Trophoblast cell (in vitro differentiated cells and primary cell): ENCODE data around the gene PTTG2.
A peak's percentile ranks its signal among the peaks of the same experiment; 100 is the strongest.

Experiments
- DNase-seq, 2 donors: peaks; one replicate each; pipeline ENCODE4 v3.0.0-alpha.2; 2016
- H2AFZ ChIP-seq: 2 replicates; pipeline ENCODE4 v1.6.1; 2013; ENCODE audit warnings: low read length, moderate library complexity, mild to moderate bottlenecking; ENCODE audit not compliant: insufficient read depth, poor library complexity
- H2AK5ac ChIP-seq: 2 replicates; pipeline ENCODE4 v1.6.1; 2013; ENCODE audit warnings: mild to moderate bottlenecking, low read length
- H2BK120ac ChIP-seq: 2 replicates; pipeline ENCODE4 v1.6.1; 2013; ENCODE audit warnings: low read length, mild to moderate bottlenecking, moderate library complexity; ENCODE audit not compliant: insufficient read depth, poor library complexity
- H2BK12ac ChIP-seq: 2 replicates; pipeline ENCODE4 v1.6.1; 2013; ENCODE audit warnings: mild to moderate bottlenecking, low read length, moderate library complexity
- H2BK5ac ChIP-seq: 2 replicates; pipeline ENCODE4 v1.6.1; 2013; ENCODE audit warnings: low read length, low read depth, moderate library complexity, mild to moderate bottlenecking; ENCODE audit not compliant: poor library complexity
- H3K14ac ChIP-seq: 2 replicates; pipeline ENCODE4 v1.6.1; 2013; ENCODE audit warnings: mild to moderate bottlenecking, low read length
- H3K18ac ChIP-seq: 2 replicates; pipeline ENCODE4 v1.6.1; 2013; ENCODE audit warnings: mild to moderate bottlenecking, low read length
- H3K23ac ChIP-seq: 2 replicates; pipeline ENCODE4 v1.6.1; 2013; ENCODE audit warnings: low read length
- H3K27ac ChIP-seq: 2 replicates; pipeline ENCODE4 v1.5.1; 2013; ENCODE audit warnings: low read depth, mild to moderate bottlenecking, inconsistent platforms, low read length, moderate library complexity
- H3K27me3 ChIP-seq: 2 replicates; pipeline ENCODE4 v1.6.1; 2013; ENCODE audit warnings: inconsistent platforms, mild to moderate bottlenecking, low read length, moderate library complexity; ENCODE audit not compliant: insufficient read depth
- H3K36me3 ChIP-seq, 2 experiments: 1 replicate in 1 of 2; 2 replicates in 1 of 2; pipeline ENCODE4 v1.6.1; 2013; ENCODE audit warnings: low read length in 2 of 2, mild to moderate bottlenecking in 2 of 2, moderate library complexity in 1 of 2; ENCODE audit not compliant: insufficient read depth in 2 of 2, control insufficient read depth in 1 of 2
- H3K4ac ChIP-seq: 2 replicates; pipeline ENCODE4 v1.6.1; 2013; ENCODE audit warnings: low read depth, mild to moderate bottlenecking, low read length, moderate library complexity
- H3K4me1 ChIP-seq, 2 experiments: 1 replicate in 1 of 2; 2 replicates in 1 of 2; pipeline ENCODE4 v1.6.1; 2013; ENCODE audit warnings: low read length in 2 of 2, mild to moderate bottlenecking in 2 of 2, moderate library complexity in 1 of 2; ENCODE audit not compliant: insufficient read depth in 2 of 2, control insufficient read depth in 1 of 2
- H3K4me2 ChIP-seq: 2 replicates; pipeline ENCODE4 v1.6.1; 2013; ENCODE audit warnings: inconsistent platforms, mild to moderate bottlenecking, low read length, moderate library complexity
- H3K4me3 ChIP-seq: 2 replicates; pipeline ENCODE4 v1.5.1; 2013; ENCODE audit warnings: mild to moderate bottlenecking, low read depth, low read length, inconsistent platforms
- H3K79me1 ChIP-seq: one replicate; pipeline ENCODE4 v1.6.1; 2013; ENCODE audit warnings: low read length
- H3K79me2 ChIP-seq: 2 replicates; pipeline ENCODE4 v1.6.1; 2013; ENCODE audit warnings: low read length, mild to moderate bottlenecking; ENCODE audit not compliant: control insufficient read depth, insufficient read depth, poor library complexity
- H3K9ac ChIP-seq: 2 replicates; pipeline ENCODE4 v1.6.1; 2013; ENCODE audit warnings: mild to moderate bottlenecking, low read length
- H3K9me3 ChIP-seq: 2 replicates; pipeline ENCODE4 v1.6.1; 2013; ENCODE audit warnings: low read depth, mild to moderate bottlenecking, control low read depth, inconsistent platforms, low read length; ENCODE audit not compliant: insufficient read depth
- H4K12ac ChIP-seq: 2 replicates; pipeline ENCODE4 v1.6.1; 2013; ENCODE audit warnings: low read depth, mild to moderate bottlenecking, low read length, moderate library complexity
- H4K8ac ChIP-seq: 2 replicates; pipeline ENCODE4 v1.6.1; 2013; ENCODE audit warnings: low read depth, mild to moderate bottlenecking, low read length, moderate library complexity
- H4K91ac ChIP-seq: one replicate; pipeline ENCODE4 v1.6.1; 2013; ENCODE audit warnings: low read depth, mild to moderate bottlenecking, low read length, moderate library complexity
- WGBS: extraction: QIAGEN DNeasy Blood & Tissue Kit; methylation state at CpG from one replicate; pipeline ENCODE4 v1.1.7; 2013; ENCODE audit warnings: missing lambda C conversion rate; ENCODE audit not compliant: insufficient read length, insufficient coverage; ENCODE audit errors: extremely low coverage; 5-methylcytosine and 5-hydroxymethylcytosine counted together

The PTTG2 gene

GRCh38 chr4:37991623-37992410, 31.6 kb downstream of the PTTG2 start:
- peaks cover 10% of the 10 kb centered on the region for H3K79me2 ChIP-seq
- H4K12ac ChIP-seq: no peak overlapping the region
- WGBS: no CpG with 5 or more reads among the region's 8 CpGs
- H3K9ac ChIP-seq: no peak overlapping the region
- H3K18ac ChIP-seq: peak overlapping the region; percentile 17
- H3K4ac ChIP-seq: peak overlapping the region; percentile 13
- peak overlapping the region; percentile 53 for H4K8ac ChIP-seq
- peaks cover 39 to 50% of the 10 kb centered on the region in 2 experiments for H3K4me1 ChIP-seq
- no peaks in the 10 kb centered on the region for H3K36me3 ChIP-seq
- no peak overlapping the region for H3K23ac ChIP-seq
- peak overlapping the region; percentile 43 for H2BK120ac ChIP-seq
- peak overlapping the region; percentile 17 for H3K14ac ChIP-seq
- peak overlapping the region; percentile 73 for H4K91ac ChIP-seq
- no peak overlapping the region for H2AFZ ChIP-seq
- H3K27me3 ChIP-seq: no peaks in the 10 kb centered on the region
- peak overlapping the region; percentile 32 for H3K4me2 ChIP-seq
- H2BK12ac ChIP-seq: peak overlapping the region; percentile 47
- no peaks in the 10 kb centered on the region for H3K9me3 ChIP-seq
- H2BK5ac ChIP-seq: peak overlapping the region; percentile 56
- peaks cover 24% of the 10 kb centered on the region for H3K79me1 ChIP-seq
- peak; percentile 69 to 78 for DNase-seq
- H2AK5ac ChIP-seq: no peak overlapping the region
- no peak overlapping the region for H3K4me3 ChIP-seq
- peak overlapping the region; percentile 67 for H3K27ac ChIP-seq

- no peak overlapping the region for H3K4me3 ChIP-seq
- H3K9ac ChIP-seq: no peak overlapping the region
- DNase-seq: peak; percentile 62 to 81
- H2BK120ac ChIP-seq: no peak overlapping the region
- WGBS: no CpG with 5 or more reads among the region's 10 CpGs
- no peak overlapping the region for H2AK5ac ChIP-seq
- H3K27me3 ChIP-seq: no peaks in the 10 kb centered on the region
- H3K4me2 ChIP-seq: no peak overlapping the region
- H2BK12ac ChIP-seq: no peak overlapping the region
- H4K8ac ChIP-seq: no peak overlapping the region
- no peak overlapping the region for H3K18ac ChIP-seq
- H4K12ac ChIP-seq: no peak overlapping the region
- H3K79me1 ChIP-seq: peaks cover 25% of the 10 kb centered on the region
- no peaks in the 10 kb centered on the region for H3K36me3 ChIP-seq
- H4K91ac ChIP-seq: peak overlapping the region; percentile 45
- no peak overlapping the region for H3K4ac ChIP-seq
- H3K27ac ChIP-seq: peak overlapping the region; percentile 78
- no peaks in the 10 kb centered on the region for H3K9me3 ChIP-seq
- H3K79me2 ChIP-seq: peaks cover 8% of the 10 kb centered on the region
- H3K23ac ChIP-seq: no peak overlapping the region
- H2AFZ ChIP-seq: no peak overlapping the region
- H2BK5ac ChIP-seq: no peak overlapping the region
- no peak overlapping the region for H3K14ac ChIP-seq
- H3K4me1 ChIP-seq: peaks cover 35 to 45% of the 10 kb centered on the region in 2 experiments
Observed at GRCh38 chr4:37993806-37994205, 33.6 kb downstream of the PTTG2 start.

DNA sequence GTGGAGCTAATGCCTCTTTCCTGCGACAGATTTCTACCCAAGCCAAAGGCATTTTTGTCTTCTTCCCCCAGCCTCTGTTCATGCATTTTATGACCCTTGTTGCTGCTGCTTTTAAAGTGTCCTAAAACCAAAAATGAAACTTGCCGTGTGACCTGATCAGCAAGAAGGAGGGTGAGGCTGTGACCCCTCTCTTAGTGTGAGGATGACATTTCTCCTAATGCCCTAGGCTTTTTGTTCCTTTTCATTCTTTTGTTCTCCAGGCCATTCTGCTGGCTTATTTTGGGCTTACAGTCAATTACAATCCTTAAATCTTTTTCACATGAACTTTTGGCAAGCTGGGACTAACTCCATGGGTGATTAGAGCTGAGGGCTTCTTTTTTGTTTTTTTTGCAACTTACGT, 34.4 kb downstream of the PTTG2 start:
- no peaks in the 10 kb centered on the region for H3K36me3 ChIP-seq
- peak overlapping the region; percentile 39 for H2BK120ac ChIP-seq
- no peak overlapping the region for H3K23ac ChIP-seq
- H3K9ac ChIP-seq: no peak overlapping the region
- H3K79me2 ChIP-seq: peaks cover 8% of the 10 kb centered on the region
- no peak overlapping the region for H2AFZ ChIP-seq
- H3K18ac ChIP-seq: peak overlapping the region; percentile 45
- peak overlapping the region; percentile 78 for H3K27ac ChIP-seq
- H3K4ac ChIP-seq: peak overlapping the region; percentile 39
- H2BK5ac ChIP-seq: peak overlapping the region; percentile 67
- H4K8ac ChIP-seq: peak overlapping the region; percentile 44
- no peak overlapping the region for H4K12ac ChIP-seq
- peak overlapping the region; percentile 55 for H2BK12ac ChIP-seq
- peak overlapping the region; percentile 82 for H3K14ac ChIP-seq
- H4K91ac ChIP-seq: peak overlapping the region; percentile 79
- H3K79me1 ChIP-seq: peaks cover 24% of the 10 kb centered on the region
- no CpG with 5 or more reads among the region's 3 CpGs for WGBS
- no peaks in the 10 kb centered on the region for H3K27me3 ChIP-seq
- H2AK5ac ChIP-seq: peak overlapping the region; percentile 60
- no peak overlapping the region for H3K4me2 ChIP-seq
- H3K4me3 ChIP-seq: no peak overlapping the region
- DNase-seq: peak; percentile 10 to 40
- peaks cover 34 to 44% of the 10 kb centered on the region in 2 experiments for H3K4me1 ChIP-seq
- H3K9me3 ChIP-seq: no peaks in the 10 kb centered on the region

GRCh38 chr4:37995299-37995821, 35.2 kb downstream of the PTTG2 start:
- Histone ChIP-seq H3K9ac (no peak overlapping the region), H2AFZ (no peak overlapping the region), H4K8ac (peak overlapping the region; percentile 17), H3K23ac (no peak overlapping the region), H2AK5ac (peak overlapping the region; percentile 56), H3K4me1 (peaks cover 33 to 42% of the 10 kb centered on the region in 2 experiments), H3K4me3 (no peak overlapping the region), H3K9me3 (no peaks in the 10 kb centered on the region), H3K79me2 (peaks cover 8% of the 10 kb centered on the region), H3K79me1 (peaks cover 23% of the 10 kb centered on the region), H3K36me3 (no peaks in the 10 kb centered on the region), H2BK120ac (peak overlapping the region; percentile 37), H4K12ac (no peak overlapping the region), H3K14ac (peak overlapping the region; percentile 52), H3K4ac (peak overlapping the region; percentile 81), H3K27me3 (no peaks in the 10 kb centered on the region), H3K4me2 (no peak overlapping the region), H2BK12ac (peak overlapping the region; percentile 5), H3K18ac (peak overlapping the region; percentile 52), H2BK5ac (peak overlapping the region; percentile 47), H4K91ac (peak overlapping the region; percentile 68), H3K27ac (peak overlapping the region; percentile 75)
- DNase-seq: no peak
- no CpG with 5 or more reads among the region's 5 CpGs for WGBS
